GM19023 (cell line): ENCODE measurements around the gene KIF3A.

Experiments used
- ATAC-seq: cut with Tn5 transposase; IDR thresholded peaks from one replicate; pipeline ENCODE4 v1.9.1; 2021; ENCODE audit warnings: mild to moderate bottlenecking, moderate library complexity; ENCODE audit not compliant: unreplicated experiment

The KIF3A gene

DNA sequence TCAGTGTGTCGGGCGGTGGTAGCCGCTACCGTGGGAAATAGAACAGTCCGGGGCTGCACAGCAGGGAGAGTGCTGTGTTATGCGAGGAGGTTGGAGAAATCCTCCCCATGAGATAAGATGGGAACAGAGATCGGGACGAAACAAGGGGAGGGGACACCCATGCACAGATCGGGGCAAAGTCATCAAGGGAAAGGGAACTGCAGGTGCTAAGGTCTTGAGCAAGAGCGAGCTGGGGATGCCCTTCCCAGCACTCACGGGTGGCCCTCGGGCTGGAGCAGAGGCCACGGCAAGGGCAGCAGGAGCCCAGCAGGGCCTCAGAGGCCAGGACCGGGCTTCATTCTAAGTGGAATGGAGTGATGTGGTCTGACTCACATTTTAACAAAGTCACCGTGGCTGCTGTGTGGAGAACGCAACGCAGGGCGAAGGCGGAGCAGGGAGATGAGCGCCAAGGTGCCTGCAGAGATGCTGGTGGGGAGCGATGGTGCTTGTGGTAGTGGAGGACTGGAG is 71.7 kb downstream of the KIF3A start:
- no peak for ATAC-seq

DNA sequence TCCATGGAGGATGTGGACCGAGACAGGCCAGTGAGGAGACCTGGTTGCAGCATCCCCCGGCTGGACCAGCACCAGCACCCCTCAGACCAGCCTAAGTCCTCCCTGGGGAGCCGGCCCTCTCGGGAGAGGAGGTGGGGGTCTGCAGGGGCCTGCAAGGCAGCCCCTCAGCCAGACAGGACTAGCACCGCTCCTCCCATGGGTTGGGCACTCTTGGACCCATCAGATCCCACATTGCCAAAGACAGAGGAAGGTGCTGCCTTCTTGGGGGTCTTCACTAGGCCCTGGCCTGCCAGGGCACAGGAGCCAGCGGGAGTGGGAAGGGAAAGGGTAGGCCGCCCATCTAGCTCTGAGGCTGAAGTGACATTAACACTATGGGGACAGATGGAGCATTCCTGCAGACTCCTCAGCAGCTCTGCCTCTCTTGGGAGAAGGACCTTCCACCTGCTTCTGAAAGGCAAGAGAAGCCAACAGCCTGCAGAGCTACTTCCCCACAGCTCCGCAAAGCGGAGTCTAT is 72.6 kb downstream of the KIF3A start:
- no peak for ATAC-seq

GRCh38 chr5:132663771-132664695 is 73.3 kb downstream of the KIF3A start:
- peak; percentile 49 for ATAC-seq

- peak; percentile 49 for ATAC-seq
These were observed 74.2 kb downstream of the KIF3A start for GRCh38 chr5:132662925-132663770.

- ATAC-seq = no peak
These were observed 75.3 kb downstream of the KIF3A start for GRCh38 chr5:132662004-132662401.

GRCh38 chr5:132661231-132662003 is 75.9 kb downstream of the KIF3A start:
- ATAC-seq = no peak

DNA sequence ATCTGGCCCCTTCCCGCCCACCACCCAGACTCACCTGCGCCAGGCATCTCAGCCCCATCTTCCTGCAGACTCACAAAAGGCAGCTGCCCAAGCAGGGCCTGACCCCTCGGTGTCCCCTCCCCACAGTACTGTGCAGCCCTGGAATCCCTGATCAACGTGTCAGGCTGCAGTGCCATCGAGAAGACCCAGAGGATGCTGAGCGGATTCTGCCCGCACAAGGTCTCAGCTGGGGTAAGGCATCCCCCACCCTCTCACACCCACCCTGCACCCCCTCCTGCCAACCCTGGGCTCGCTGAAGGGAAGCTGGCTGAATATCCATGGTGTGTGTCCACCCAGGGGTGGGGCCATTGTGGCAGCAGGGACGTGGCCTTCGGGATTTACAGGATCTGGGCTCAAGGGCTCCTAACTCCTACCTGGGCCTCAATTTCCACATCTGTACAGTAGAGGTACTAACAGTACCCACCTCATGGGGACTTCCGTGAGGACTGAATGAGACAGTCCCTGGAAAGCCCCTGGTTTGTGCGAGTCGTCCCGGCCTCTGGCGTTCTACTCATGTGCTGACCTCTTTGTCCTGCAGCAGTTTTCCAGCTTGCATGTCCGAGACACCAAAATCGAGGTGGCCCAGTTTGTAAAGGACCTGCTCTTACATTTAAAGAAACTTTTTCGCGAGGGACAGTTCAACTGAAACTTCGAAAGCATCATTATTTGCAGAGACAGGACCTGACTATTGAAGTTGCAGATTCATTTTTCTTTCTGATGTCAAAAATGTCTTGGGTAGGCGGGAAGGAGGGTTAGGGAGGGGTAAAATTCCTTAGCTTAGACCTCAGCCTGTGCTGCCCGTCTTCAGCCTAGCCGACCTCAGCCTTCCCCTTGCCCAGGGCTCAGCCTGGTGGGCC is 77.5 kb downstream of the KIF3A start:
- no peak for ATAC-seq

DNA sequence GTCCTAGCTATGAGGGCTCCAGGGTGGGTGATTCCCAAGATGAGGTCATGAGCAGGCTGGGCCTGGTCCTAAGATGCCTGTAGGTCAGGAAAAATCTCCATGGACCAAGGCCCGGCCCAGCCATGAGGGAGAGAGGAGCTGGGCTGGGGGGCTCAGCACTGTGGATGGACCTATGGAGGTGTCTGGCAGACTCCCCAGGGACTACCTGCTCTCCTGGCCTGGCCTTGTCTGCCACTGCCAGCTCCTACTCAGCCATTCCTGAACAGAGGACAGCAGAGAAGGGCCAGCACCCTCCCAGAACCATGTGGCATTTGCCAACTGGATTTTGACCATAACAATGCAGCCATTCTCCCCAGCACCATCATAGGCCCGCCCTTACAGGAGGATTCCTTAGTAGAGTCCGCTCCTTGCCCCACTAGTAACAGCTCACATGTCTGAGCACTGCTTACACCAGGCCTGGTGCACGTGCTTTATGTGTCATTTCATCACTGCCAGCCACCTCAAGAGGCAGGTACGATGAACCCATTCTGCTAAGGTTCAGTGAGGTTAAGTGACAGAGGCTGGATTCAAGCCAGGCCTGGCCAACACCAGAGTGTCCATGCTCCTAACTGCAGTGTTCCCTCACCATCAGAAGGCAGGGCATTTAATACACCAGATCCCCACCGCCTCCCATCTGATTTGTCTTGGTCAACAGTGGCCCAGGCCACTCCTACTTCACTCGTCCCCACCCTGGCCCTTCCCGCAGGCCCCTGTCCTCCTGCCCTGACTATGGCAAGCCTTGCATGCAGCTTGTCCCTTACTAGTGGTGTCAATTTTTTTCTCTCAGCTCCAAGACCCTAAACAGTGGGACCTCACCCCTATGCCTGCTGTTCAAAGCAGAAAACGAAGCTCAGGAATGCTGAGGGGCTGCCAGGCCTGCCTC is 78.7 kb downstream of the KIF3A start:
- ATAC-seq = no peak

DNA sequence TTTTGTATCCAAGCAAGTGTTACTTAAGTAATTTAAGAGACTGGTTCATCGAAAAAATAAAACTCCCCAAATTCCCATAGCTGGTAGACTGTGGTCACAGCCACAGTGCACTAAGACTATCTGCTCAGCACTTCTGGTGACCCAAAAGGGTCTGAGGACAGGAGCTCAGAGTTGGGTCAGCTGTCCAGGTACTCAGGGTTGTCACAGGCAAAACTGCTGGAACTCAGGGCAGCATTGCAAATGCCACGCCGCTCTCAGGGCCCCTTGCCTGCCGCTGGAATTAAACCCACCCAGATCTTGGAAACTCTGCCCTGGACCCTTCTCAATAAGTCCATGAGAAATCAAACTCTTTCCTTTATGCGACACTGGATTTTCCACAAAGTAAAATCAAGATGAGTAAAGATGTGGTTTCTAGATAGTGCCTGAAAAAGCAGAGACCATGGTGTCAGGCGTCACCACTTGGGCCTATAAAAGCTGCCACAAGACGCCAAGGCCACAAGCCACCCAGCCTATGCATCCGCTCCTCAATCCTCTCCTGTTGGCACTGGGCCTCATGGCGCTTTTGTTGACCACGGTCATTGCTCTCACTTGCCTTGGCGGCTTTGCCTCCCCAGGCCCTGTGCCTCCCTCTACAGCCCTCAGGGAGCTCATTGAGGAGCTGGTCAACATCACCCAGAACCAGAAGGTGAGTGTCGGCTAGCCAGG is 79.5 kb downstream of the KIF3A start, which contains the start of gene IL13:
Gene IL13, plus strand, starts transcription at position 498 of the 705 bp plus-strand sequence. Its CDS starts 14 bp downstream, at position 512.
- no peak for ATAC-seq

- no peak for ATAC-seq
These were observed 80.5 kb downstream of the KIF3A start for GRCh38 chr5:132656774-132657355.

- no peak for ATAC-seq
These were observed 81.2 kb downstream of the KIF3A start for GRCh38 chr5:132655821-132656773.

DNA sequence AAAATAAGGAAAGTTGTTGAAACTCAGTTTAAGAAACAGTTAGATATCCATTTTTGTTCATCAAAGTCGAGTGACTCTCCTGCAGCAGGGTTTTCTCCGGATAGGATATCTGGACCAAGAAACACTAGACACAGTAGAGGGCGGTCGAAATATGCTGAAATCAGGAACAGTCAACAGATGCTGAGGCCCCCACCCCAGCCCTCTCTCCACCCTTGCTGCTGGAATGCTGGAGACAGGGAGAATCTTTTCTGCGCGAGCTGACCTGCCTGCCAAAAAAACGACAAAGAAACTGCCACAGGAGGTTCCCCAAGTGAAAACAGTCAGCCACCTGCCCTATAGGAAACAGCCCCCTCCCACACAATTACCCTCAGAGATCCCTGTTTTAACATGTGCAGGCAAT is 83.6 kb downstream of the KIF3A start:
- no peak for ATAC-seq

DNA sequence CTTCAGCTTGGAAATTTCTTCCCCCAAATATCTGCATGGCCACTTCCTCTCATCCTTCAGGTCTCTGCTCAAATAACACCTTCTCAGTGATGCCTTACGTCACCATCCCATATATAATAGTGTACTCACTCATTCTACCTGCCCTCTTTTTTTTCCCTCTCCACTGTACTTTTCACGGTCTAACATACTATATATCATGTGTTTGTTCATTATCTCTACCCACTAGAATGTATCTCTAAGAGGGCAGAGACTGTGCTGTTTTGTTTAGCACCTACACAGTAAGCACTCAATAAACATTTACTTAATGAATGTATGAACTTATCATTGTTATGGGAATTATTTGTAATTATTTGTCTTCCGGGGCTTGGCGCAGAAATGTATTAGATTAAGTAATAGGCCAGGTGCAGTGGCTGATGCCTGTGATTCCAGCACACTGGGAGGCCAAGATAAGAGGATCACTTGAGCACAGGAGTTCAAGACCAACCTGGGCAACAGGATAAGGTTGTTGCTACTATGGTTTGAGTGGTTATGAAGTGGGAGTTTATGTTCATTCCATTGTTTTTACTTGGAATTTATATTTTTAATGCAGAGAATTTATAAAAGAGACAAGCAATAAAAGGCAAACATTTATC is 85.4 kb downstream of the KIF3A start:
- no peak for ATAC-seq

DNA sequence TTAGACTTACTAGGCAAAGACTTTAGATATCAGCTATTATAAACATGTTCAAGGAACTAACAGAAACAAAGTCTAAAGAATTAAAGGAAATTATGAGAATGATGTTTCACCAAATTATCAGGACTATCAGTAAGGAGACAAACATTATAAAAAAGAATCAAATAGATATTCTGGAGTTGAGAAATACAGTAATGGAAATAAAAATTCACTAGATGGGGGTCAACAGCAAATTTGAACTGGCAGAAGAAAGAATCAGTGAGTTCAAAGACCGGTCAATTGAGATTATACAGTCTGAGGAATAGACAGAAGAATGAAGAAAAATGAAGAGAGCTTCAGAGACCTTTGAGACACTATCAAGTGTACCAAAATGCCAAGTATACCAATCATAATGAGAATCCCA is 89.0 kb downstream of the KIF3A start:
- no peak for ATAC-seq

DNA sequence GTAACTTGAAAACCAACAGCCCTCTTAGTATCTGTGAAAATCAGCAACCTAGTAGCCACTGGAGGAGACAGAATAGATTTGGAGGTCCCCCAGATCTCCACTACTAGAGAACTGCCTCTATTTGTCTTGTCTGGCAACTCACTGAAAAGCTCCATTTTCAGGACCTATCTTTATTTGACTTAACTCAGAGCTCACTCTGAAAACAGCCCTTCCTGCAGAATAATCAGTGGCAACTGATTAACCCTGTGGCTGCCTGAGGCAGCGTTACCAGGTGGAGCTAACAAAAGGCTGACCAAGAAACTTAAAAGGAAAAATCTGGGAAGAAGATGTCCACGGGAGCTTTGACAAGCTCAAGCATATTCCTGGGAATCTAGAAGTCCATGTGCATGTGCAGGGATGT is 89.9 kb downstream of the KIF3A start:
- no peak for ATAC-seq
